Left kidney (tissue), 2 donors: ENCODE measurements around the gene ZC3H12A. TPM values are rescaled to one million over a fixed set of nuclear protein-coding genes. Genes with fewer than 3 reads are reported as not detected.
"Not testable (repeated sequence)": the region's sequence is repeated elsewhere in the genome, so short reads cannot be mapped to it uniquely, and the experiment has no call there.

Source experiments
- DNase-seq: peaks from one replicate; pipeline ENCODE4 v3.0.0-alpha.2; 2013
- polyA plus RNA-seq: library from polyadenylated mRNA; unstranded; fragments of 120-200 nt; gene quantifications from one replicate; pipeline ENCODE4 v1.2.1, GENCODE V29; 2013; ENCODE audit not compliant: insufficient read length

Gene ZC3H12A
- polyA plus RNA-seq, 1 donor, result 1.7 TPM

- DNase-seq, result no peak
Observed at GRCh38 chr1:37502104-37502503, 27.7 kb downstream of the ZC3H12A start.

- DNase-seq, result not testable (repeated sequence)
Observed at GRCh38 chr1:37502791-37503190, 28.4 kb downstream of the ZC3H12A start.

GRCh38 chr1:37506740-37507139 lies 32.4 kb downstream of the ZC3H12A start:
- no peak for DNase-seq

- no peak for DNase-seq
Observed at GRCh38 chr1:37509181-37509580, 34.8 kb downstream of the ZC3H12A start.

GRCh38 chr1:37513795-37514349 lies 39.5 kb downstream of the ZC3H12A start:
- peak; percentile 40 for DNase-seq

GRCh38 chr1:37514350-37515184 lies 40.2 kb downstream of the ZC3H12A start, which contains the start of gene MEAF6:
Gene MEAF6 (minus strand): TSS chr1:37514766. CDS start chr1:37514746, 20 bp downstream.
- peak; percentile 80 for DNase-seq

- DNase-seq, result no peak
Observed at GRCh38 chr1:37515185-37516034, 41.0 kb downstream of the ZC3H12A start.

GRCh38 chr1:37517569-37517968 lies 43.2 kb downstream of the ZC3H12A start:
- no peak for DNase-seq

- DNase-seq, result not testable (repeated sequence)
Observed at GRCh38 chr1:37518241-37518640, 43.9 kb downstream of the ZC3H12A start.

GRCh38 chr1:37518929-37519328 lies 44.5 kb downstream of the ZC3H12A start:
- DNase-seq, result not testable (repeated sequence)

GRCh38 chr1:37519613-37520012 lies 45.2 kb downstream of the ZC3H12A start:
- DNase-seq, result no peak

GRCh38 chr1:37529888-37530287 lies 55.5 kb downstream of the ZC3H12A start:
- DNase-seq, result not testable (repeated sequence)

- not testable (repeated sequence) for DNase-seq
Observed at GRCh38 chr1:37532418-37533156, 58.2 kb downstream of the ZC3H12A start.

- DNase-seq, result no peak
Observed at GRCh38 chr1:37533317-37534093, 59.1 kb downstream of the ZC3H12A start.

Other genes starting within 250 kb of the ZC3H12A start
- 108 TPM for gene MEAF6, start 40.2 kb downstream of the ZC3H12A start, polyA plus RNA-seq
- 13.8 TPM for gene SNIP1, start 79.7 kb downstream of the ZC3H12A start, polyA plus RNA-seq
- gene DNALI1, start 82.4 kb downstream of the ZC3H12A start, polyA plus RNA-seq, result 63.0 TPM
- gene GNL2, start 121.4 kb downstream of the ZC3H12A start, polyA plus RNA-seq, result 76.8 TPM
- gene RSPO1, start 160.3 kb downstream of the ZC3H12A start, polyA plus RNA-seq, result 5.9 TPM
- gene CDCA8, start 217.9 kb downstream of the ZC3H12A start, polyA plus RNA-seq, result 25.6 TPM